ENCODE data around the gene NDEL1.

- TF ChIP-seq POLR2A (IDR thresholded peaks at IDR 0.05), result no peak
- no peak for TF ChIP-seq CTCF (IDR thresholded peaks at IDR 0.05)
These were observed 1.1 kb downstream of the NDEL1 start for GRCh38 chr17:8436844-8437171.

Measured in suprapubic skin (tissue), 3 donors.